GM19467 (cell line): Measurements from ENCODE around the gene TRNT1.

Source experiments
- ATAC-seq: cut with Tn5 transposase; IDR thresholded peaks from one replicate; pipeline ENCODE4 v1.9.1; 2021; ENCODE audit warnings: mild to moderate bottlenecking, moderate library complexity; ENCODE audit not compliant: unreplicated experiment

TRNT1 gene

DNA sequence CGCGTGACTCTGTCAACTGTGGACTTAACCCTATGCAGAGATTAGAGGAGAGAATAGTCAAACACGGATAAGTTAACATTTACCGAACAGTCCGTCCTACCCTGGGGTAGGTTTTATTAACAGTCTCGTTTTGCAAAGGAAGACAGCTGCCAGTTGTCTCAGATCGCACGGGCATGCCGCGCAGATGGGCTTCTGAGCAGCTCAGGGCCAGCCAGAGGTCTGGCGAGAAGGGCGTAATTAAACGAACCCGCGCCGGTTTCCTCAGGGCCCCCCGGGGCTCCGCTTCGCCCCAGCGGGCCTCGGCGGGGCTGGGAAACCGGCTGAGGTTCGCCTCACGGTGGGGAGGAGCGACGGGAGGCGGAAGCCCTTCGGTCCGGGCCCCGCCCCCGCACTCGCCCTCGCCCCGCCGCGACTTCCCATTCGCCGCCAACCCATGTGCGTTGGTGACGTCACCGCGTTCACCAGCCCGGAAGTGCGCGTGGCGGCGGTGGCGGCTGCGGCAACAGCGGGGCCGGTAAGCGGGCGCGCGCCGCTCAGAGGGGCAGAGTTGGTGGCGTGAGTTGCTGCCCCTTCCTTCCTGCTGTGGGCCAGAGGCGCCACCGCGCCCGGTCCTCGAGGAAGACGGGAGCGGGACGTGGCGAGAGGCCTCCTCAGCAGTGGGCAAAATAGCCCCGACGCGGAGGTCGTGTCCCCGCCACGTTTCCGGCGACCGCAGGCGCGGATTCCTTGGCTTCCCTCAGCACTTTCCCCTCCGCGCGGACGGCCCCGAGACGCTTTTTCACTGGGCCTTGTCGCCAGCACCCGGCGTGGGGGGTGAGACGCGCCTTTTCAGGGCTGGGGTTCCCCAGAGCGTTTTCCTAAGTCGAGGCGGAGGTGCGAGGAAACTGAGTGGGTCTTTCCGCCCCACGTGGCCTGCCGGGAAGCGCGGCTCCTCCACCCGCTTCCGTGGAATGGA lies at the start of gene TRNT1:
Gene TRNT1 (plus strand): TSS at position 464 of the 955 bp plus-strand sequence. CDS start 2,101 bp downstream, outside the sequence.
- peak; percentile 97 for ATAC-seq

DNA sequence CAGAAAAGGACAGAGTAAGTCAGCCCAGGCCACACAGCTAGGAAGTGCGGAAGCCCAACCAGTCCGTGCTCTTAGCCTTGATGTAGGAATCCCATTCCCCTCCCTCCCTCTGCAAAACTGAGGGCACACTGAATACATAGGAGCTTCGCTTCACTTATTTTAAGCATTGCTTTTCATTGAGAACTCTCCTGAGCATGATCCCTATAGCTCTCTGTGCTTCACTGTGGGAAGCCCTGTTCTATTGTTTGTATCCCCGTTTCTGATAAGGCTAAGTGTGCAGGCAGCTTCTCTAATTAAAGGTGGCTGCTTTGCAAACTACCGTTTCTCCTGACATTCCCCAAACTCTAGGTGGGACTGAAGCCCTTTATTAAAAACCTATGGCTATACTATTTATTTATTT lies 46.4 kb upstream of the TRNT1 start:
- ATAC-seq = no peak

DNA sequence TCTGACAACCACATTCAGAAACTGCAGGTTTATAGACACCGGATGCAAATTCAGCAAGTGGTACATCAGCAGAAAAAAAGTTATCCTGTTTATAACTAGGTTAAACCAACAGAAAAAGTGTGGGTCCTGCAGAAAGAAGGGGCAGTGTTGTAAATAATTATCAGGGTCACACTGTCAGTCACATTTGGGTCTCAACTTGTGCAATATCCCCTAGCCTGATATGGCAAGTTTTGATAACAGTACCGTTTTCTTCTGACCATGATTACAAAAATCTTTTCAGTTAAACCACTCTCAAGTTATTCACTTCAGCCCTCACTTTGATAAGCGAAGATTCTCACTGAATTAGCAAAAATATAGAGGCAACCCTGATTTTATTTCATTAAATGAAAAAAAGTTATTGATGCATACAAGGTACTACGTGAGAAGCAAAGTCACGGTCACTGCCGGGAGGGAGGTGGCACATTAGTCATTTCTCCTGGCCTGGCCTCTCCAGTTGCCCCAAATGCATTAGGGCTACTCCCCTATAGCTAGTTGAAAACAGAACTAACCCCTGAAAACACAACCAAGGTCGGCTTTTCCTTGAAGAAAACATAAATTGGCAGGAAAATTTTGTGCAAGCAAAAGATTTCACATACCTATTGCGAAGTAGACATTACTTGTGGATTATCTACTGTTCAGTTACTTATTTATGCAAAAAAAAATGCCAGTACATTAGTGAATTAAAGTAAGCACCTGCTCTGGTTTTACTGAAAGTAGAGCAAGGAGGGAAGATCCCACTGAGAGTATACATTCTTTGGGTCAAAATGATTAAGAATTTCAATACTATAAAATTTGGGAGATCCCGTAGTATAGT lies 45.1 kb upstream of the TRNT1 start:
- peak; percentile 56 for ATAC-seq

DNA sequence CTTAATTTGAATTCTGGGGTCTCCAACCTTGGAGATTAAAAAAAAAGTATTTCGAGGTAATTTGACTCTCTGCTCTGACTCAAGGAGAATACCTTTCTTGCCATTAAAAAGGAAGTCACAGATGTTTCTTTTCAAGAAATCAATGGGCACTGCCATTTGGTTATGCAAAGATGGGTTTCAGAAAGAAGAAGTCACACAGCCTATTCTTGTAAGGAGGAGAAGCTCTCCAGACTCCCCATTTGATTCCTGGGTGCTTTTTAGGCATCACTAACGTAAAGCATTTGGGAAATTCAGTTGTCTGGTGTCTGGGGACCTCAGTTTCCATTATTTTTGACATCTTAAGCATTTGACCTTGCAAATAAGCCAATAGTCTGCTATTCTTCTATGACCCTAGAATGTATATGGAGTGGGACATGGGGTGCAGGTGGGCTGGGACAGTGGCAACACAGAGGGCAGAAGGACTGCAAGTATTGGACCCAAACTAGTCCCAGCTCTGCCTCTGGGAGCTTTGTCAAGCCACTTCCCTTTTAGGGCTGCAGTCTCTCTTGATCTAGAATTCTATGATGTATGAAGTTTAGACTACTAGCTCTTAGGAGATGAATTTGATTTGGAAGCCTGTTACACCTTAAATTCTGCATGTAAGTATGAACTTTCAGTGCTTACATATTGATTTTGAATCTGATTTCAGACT lies 44.4 kb upstream of the TRNT1 start:
- peak; percentile 79 for ATAC-seq

DNA sequence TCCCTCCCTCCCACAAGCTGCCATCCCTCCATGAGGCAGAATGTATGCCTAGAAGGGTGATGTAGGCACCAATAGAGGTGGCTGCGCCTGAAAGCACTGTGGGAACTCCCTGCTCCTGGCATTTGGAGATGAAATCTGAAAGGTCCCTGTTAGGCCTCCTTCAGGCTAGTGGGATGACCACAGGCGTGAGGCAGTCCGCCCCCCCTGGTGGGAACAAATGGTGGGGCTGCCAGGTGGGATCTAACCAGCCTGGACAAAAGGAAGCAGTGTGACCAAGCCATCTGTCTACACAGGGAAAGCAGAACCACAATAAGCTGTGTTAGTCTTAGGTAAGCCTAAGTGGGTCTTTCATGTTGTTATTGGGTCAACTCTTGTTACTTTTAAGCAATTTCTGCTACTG lies 41.9 kb upstream of the TRNT1 start:
- no peak for ATAC-seq

DNA sequence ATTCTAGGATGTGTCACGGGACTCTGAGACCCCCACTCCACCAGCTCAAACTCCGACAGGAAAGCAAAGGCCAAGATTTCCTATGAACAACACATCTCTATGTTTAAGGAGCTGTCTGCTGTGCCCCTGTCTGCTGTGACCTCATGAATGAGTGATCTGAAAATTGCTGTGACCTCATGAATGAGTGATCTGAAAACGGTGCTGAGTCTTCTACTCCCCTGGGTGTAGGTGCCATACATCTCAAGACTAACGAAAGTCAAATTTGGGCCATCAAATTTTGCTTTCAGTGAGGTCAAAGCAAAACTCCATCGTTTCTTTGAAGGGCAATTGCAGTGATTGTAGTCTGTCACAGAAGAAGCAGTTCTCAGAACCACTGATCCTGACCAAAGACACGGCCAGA lies 41.0 kb upstream of the TRNT1 start:
- ATAC-seq = no peak

DNA sequence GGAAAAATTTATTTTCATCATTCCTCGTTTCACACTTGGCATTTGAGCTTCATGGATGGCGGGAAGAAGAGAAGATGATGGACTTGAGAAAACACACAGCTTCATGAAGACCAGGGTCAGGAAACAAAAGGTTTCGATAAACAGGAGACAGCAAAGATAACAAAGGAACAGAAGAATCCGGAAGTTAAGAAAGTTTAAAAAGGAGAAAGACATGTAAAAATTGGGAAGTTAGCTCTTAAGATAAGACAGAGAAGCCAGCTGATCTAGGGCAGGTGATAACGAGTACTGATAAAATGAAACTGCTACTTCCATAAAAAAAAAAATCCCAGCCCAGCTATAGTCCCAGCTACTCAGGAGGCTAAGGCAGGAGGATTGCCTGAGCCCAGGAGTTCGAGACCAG lies 40.5 kb upstream of the TRNT1 start:
- no peak for ATAC-seq

DNA sequence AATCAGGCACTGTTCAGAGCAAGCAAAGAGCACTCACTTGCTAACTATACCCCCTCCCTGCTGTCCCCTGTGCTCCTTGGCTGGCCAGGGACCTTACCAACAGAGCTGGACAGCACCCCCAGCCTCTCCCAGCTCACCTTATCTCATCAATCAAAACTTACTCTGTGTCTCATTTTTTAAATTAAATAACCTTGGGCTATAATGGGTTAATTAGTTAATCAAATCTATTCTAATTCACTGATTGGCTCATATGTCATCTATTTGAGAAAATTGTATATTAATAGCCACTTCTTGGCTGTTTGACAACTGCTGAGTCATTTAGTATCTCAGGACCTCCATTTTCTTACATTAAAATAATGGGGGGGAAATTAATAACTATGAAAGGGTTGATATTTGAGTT lies 39.5 kb upstream of the TRNT1 start:
- ATAC-seq = no peak

DNA sequence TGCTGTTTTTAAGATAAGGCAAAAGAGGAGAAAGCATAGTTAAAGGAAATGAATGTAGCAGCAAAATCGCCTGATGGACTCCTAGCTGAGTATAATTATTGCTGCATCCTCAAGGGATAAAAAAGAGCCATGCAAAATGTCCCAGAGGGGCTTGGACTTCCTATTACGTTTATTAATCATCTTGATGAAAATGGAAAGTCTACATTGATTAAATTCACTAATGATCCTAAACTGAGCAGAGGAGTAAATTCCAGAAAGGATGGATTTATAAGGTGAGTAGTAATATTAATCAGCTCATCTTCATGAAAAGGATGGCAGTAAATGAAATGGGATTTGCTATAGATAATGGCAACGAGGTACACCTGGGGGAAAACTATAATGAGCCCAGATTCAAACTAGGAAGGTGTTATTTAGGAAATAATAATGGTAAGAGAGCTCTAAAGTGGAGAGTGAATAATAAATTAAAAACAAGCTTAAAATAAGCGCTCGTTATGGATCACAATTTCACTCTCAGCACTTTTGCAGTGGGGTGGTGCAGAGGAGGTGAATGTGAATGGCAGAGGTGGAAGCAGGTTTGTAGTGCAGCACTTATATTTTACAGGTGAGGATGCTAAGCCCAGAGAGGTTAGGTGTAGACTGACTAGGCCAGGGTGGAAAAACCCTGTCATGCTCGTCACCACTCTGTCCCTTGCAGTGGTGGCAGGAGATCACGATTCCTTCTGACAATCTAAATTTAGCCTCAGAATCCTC lies 38.8 kb upstream of the TRNT1 start:
- ATAC-seq = no peak

DNA sequence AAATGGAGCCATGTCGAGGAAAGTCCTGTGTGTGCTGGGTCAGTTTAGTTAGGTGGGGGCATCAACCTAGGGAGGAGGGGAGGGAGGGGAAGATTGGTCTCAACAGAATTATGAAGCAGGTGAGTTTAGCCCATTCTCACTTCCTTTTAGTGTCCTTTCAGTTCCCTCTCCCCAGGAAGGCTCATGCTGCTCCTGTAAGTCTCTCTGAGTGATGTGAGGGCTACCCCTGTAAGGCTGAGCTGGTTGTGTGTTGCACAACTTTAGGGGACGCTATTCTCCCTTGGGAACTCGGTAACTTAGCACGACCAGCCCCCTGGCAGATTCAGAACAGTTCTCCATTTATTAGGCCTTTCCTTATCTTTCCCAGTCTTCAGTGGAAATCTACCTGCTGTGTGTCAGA lies 37.7 kb upstream of the TRNT1 start:
- peak; percentile 98 for ATAC-seq

DNA sequence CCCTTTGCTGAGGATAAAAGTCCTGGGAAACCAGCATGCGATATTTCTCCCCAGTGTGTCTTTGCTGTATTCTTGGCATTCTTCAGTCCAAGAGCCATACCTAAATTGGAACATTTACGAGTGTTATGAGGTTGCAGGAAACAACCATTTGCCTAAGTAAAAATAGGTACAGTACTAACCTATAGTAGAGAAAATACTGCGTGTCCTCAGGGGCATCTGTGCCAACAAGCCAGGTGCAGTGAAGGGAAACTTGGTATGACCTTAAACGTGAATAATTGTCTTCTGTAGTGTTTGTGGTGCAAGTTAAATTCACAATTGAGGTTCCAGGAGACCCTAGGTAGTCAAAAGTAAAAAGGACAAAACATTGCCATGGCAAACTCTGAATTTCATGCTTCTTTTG lies 28.8 kb upstream of the TRNT1 start:
- ATAC-seq = no peak

DNA sequence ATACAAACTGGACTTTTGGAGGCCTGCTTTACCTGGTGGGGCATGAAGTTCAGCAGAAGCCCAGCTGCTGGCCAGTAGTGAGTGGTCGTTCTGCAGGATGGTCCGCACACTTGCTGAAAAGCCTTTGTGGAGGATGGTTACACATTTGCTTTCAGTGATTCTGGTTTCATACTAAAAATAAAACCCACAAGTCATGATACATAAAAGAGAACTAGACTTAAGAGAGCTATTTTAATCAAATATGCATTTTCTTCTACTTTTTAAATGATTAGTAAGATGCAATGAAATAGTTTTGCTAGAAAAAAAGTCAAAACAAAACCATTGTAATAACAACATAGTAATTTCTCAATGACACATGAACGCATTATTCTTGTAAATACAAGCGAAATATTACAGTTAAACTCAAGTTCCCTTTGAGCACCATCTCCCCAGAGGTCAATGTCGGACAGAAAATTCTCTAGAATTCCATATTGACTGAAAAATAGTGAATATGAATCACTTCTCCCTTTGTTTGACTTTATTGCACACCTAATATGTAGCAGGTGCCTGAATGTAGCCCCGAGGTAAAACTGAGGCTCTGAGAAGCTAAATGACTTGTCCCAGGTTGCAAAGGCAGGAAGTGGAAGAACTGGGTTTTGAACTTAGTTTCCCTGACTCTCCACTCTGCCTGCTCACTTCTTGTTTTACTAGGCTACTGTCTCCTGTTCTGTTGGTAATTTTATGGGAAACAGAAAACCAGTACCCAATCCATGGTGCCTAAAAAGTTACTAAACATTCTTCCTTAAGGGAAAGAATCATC lies 24.9 kb upstream of the TRNT1 start:
- peak; percentile 54 for ATAC-seq

DNA sequence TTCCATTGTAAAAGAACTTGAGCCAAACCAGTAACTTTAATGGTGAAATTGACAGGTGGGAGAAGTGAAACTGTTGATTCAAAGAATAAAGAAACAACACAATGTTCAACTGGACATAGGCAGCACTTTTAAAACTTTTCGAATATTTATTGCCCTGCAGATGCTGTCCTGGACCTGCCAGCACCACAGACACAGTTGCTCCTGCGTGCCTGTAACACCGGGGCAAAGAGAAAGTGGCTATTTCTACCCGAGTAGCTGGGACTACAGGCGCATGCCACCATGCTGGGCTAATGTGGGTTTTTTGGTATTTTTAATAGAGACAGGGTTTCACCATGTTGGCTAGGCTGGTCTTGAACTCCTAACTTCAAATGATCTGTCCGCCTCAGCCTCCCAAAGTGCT lies 24.0 kb upstream of the TRNT1 start:
- ATAC-seq = no peak

DNA sequence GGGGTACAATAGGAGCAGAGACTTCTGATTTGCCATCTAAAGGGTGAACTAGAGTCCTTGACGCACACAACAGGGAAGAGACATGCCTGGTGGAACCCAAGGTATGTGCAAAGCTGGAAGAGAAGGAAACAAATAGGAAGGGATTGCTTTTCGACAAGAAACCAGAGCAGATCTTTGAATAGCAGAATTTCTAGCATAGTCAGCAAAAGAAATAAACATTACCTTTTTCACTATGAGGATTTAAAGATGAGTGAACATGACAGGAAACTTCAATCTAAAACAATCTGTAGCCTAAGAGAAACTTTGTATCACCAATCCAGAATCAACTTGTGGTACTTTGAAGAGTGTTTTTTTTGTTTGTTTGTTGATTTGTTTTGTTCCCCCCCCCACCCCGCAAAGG lies 21.5 kb upstream of the TRNT1 start:
- ATAC-seq = no peak

DNA sequence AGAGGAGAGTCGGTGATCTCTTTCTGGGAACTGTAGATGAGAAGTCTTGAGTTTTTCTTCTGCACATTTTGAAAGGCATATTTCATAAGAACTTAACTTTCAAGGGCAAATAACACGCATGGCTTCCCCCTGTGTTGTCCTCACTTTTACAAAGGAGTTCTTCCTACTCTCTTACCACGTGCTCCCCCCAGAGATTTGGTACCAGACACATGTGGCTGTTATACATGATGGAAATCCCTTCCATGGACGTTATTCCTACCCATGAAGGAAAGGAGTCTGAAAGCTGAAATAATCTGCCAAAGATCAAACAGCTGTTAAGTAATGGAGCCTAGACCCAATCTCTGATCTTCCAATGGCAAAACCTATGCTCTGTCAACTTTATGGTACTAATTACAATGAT lies 20.9 kb upstream of the TRNT1 start:
- ATAC-seq = no peak

DNA sequence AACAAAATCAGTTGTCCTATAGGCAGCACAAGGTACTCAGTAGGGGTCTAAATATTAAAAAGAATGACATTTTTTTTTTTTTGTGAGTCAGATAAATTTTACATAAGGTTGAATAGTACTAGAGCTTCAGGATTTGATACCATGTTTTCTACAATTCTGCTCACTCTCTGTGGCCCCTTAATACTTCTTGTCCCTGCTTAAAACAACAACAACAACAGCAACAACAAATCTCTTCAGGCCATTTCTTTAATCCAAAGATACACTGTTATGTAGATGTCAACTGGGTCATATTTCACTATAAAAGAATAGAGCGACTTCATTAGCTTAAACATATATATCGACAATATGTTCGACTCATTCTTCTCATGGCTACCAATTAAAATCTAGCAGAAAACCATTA lies 19.6 kb upstream of the TRNT1 start:
- ATAC-seq = no peak

DNA sequence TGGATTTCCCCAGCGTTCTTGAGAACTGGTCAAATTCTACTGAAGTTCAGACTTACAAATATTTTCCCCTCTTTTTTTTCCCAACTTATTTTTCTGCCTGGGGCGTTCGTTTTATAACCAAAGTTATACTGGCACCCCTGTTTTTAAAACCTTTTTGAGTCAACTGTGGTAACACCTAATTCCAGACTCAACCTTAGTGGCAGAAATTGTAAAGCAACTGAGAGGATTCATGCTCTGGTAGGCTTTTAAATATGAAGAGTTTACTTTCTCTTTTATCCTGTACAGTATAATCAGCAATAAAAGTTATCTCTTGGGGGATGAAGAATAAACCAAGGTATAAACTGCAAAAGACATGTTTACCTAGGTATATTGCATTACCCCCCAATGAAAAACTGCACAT lies 18.9 kb upstream of the TRNT1 start:
- ATAC-seq = no peak

DNA sequence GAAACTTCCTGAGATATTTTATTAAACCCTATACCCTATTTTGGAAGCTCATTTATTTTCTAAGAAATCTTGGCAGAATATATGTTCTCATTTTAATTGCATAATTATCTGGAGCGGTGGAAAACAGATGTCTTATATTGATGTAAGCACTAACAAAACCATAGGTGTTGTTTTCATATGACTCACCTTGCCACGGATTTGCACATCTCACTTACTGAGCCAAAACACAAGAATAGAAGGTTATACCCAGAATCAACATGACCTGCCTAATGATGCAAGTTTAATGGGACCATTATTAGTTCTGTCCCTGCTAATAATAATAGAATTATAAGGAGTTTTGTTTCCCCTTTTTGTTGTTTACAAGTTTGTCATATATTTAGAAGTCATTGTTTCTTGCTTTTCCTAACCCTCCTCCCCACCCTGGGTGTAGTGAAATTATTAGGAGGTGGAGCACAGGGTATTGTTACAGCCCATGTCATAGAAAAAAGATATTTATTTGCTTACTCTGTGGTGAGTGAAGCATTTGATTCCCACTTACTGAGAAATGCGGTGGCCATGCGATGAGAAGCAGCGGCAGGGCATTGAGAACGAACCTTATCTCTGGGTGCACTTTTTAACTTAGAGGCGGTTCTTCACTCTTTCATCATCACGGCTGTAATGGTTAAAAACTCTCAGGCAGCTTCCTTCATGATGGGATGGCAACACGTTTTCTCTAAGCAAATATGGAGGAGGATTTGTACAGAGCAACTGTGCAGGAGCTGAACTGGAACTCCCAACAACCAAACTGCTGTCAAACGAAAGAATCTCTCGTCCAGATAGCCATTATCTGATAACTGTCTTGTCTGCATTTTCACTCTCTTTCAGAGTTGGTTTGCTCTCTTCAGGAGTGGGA lies 17.1 kb upstream of the TRNT1 start:
- peak; percentile 49 for ATAC-seq

DNA sequence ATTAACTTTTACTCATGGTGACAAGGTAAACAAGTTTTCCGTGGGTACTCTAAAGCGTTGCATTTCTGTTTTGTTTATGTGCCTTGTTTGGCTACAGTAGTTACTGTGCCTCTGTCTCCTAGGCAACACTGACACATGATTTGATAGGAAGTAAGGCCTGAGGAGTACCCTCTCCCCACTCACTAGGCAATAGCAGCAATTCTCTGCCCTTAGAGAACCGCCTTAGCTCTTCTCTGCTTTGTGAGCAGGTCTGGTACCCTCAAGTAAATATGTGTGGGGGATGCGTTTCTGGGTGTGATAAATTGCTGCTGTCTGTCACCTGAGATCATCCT lies 16.5 kb upstream of the TRNT1 start, which contains the start of gene IL5RA:
Gene IL5RA (minus strand): TSS at position 76 of the 332 bp plus-strand sequence. CDS start 5,390 bp downstream, outside the sequence.
- ATAC-seq = no peak
